Uterus (tissue), 4 donors: ENCODE results near the gene FBXL2. TPM values are rescaled to one million over a fixed set of nuclear protein-coding genes. Genes with fewer than 3 reads are reported as not detected.

Source experiments
- DNase-seq, 2 donors: peaks; one replicate each; pipeline ENCODE4 v3.0.0-alpha.2; 2019 to 2020
- H3K27ac ChIP-seq, 2 donors: fragments of 200-600 bp; sonication (generic); 1 replicate in 1 of 2; 2 replicates in 1 of 2; pipeline ENCODE4 v1.5.1; 2016 to 2018
- H3K27me3 ChIP-seq, 2 donors: fragments of 200-600 bp; sonication (generic); one replicate each; pipeline ENCODE4 v1.5.1; 2018 to 2019; ENCODE audit warnings: control low read depth in 1 of 2
- H3K36me3 ChIP-seq, 2 donors: fragments of 200-600 bp; sonication (generic); one replicate each; pipeline ENCODE4 v1.5.1; 2019; ENCODE audit warnings: control low read depth in 1 of 2
- H3K4me1 ChIP-seq, 2 donors: fragments of 200-600 bp; sonication (generic); one replicate each; pipeline ENCODE4 v1.5.1; 2018 to 2019; ENCODE audit warnings: control low read depth in 1 of 2
- H3K4me3 ChIP-seq, 2 donors: fragments of 200-600 bp; sonication (generic); 1 replicate in 1 of 2; 2 replicates in 1 of 2; pipeline ENCODE4 v1.5.1; 2018 to 2019; ENCODE audit warnings: mild to moderate bottlenecking in 1 of 2
- H3K9me3 ChIP-seq, 2 donors: fragments of 200-600 bp; sonication (generic); one replicate each; pipeline ENCODE4 v1.5.1; 2019; ENCODE audit warnings: control low read depth in 1 of 2
- CTCF ChIP-seq, 4 experiments: fragments of 200-600 bp in 2 of 4; fragments of 450-650 bp in 2 of 4; sonication (generic) in 2 of 4; IDR thresholded peaks; one replicate each; pipeline ENCODE4 v1.5.1; 2016 to 2019; ENCODE audit warnings: antibody characterized with exemption in 4 of 4, mild to moderate bottlenecking in 2 of 4, moderate library complexity in 1 of 4
- POLR2A ChIP-seq, 2 donors: fragments of 450-650 bp; IDR thresholded peaks; one replicate each; pipeline ENCODE4 v1.6.1; 2016; ENCODE audit warnings: antibody characterized with exemption in 2 of 2, mild to moderate bottlenecking in 1 of 2, moderate library complexity in 1 of 2
- intact Hi-C: fragments of 100-400 bp; cut with DNase I; formaldehyde crosslinking; loops from one replicate; pipeline ENCODE4 v1.15.1; 2023; ENCODE audit warnings: low total_unique reads
- total RNA-seq, 4 donors: library from RNA; depleted of rRNA in 3 of 4; stranded (reverse); fragments of >200 nt in 3 of 4; gene quantifications; one replicate each; pipeline versions ENCODE4 v1.1.0 to v1.2.4, GENCODE V29; 2014 to 2023
- donor health status: DM: yes; HTN: yes; CAD: no.

Gene FBXL2
- total RNA-seq, 4 donors from 2014 or later, result 10.2 to 24.3 (median 14.1) TPM; not detected in 1

DNA sequence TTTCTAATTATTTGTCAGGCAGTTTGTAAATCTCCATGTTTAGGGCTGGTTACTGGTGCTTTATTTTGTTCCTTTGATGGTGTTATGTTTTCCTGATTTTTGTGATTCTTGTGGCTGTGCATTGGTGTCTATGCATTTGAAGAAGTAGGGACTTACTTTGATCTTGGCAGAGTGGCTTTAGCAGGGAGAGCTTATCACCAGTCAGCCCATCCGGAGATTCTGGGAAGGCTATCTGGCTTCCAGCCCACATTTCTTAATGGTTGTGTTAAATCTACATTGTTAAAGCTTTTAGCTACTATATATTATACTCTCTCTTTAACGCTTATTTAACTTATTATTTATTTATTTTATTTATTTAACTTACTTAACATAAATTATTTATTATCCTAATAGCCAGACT lies 35.1 kb downstream of the FBXL2 start:
- Histone ChIP-seq H3K4me1 (no peaks in the 10 kb centered on the region), H3K9me3 (peaks cover 0 to 14% of the 10 kb centered on the region in 2 donors), H3K27me3 (no peaks in the 10 kb centered on the region), H3K4me3 (no peak overlapping the region), H3K36me3 (no peaks in the 10 kb centered on the region), H3K27ac (no peak overlapping the region)
- intact Hi-C loops, result no loop called here
- TF ChIP-seq POLR2A (IDR thresholded peaks at IDR 0.05), result no peak
- TF ChIP-seq CTCF (IDR thresholded peaks at IDR 0.05), result no peak
- no peak for DNase-seq

GRCh38 chr3:33313331-33313730 lies 36.1 kb downstream of the FBXL2 start:
- peaks cover 0 to 14% of the 10 kb centered on the region in 2 donors for H3K9me3 ChIP-seq
- no peak for DNase-seq
- TF ChIP-seq POLR2A (IDR thresholded peaks at IDR 0.05) (no peak), CTCF (IDR thresholded peaks at IDR 0.05) (no peak)
- intact Hi-C loops, result no loop called here
- H3K4me1 ChIP-seq, result no peaks in the 10 kb centered on the region
- H3K36me3 ChIP-seq, result no peaks in the 10 kb centered on the region
- H3K4me3 ChIP-seq, result no peak overlapping the region
- H3K27ac ChIP-seq, result no peak overlapping the region
- no peaks in the 10 kb centered on the region for H3K27me3 ChIP-seq

DNA sequence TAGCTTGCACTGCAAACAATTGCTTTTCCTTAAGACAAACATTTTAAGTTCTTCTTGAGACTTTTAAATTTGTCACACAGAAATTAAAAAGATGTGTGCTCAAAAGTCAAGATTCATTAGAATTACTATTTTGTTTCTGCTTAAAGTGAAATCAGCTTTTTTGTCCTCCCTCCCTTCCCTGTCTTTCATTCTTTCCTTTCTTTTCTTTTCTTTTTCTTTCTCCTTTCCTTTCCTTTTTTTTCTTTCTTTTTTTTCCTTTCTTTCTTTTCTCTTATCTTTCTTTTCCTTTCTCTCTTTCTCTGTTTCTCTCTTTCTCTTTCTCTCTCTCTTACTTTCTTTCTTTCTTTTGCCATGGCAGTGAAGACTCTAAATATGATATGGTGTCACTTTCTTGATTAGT lies 37.8 kb downstream of the FBXL2 start:
- TF ChIP-seq POLR2A (IDR thresholded peaks at IDR 0.05), result no peak
- no peak for TF ChIP-seq CTCF (IDR thresholded peaks at IDR 0.05)
- Histone ChIP-seq H3K27ac (no peak overlapping the region), H3K9me3 (peaks cover 0 to 9% of the 10 kb centered on the region in 2 donors), H3K27me3 (no peaks in the 10 kb centered on the region), H3K36me3 (no peaks in the 10 kb centered on the region), H3K4me1 (no peaks in the 10 kb centered on the region), H3K4me3 (no peak overlapping the region)
- DNase-seq, result no peak
- intact Hi-C loops, result no loop called here

DNA sequence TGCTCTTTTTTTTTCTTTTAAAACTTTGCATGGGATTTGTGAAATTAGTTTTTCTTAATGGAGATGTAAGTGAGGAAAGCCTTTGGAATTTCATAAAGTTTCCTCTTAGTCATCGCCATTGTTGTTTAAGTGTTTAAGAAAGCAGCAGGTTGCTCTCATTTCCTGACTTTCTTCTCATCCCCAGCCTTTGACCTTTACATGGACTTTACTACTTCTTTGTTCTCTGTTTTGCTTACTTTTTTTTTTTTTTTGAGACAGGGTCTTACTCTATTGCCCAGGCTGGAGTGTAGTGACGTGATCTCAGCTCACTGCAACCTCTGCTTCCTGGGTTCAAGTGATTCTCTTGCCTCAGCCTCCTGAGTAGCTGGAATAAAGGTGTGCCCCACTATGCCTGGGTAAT lies 38.6 kb downstream of the FBXL2 start:
- H3K36me3 ChIP-seq, result no peaks in the 10 kb centered on the region
- no peaks in the 10 kb centered on the region for H3K27me3 ChIP-seq
- TF ChIP-seq CTCF (IDR thresholded peaks at IDR 0.05), result no peak
- no peak overlapping the region for H3K4me3 ChIP-seq
- H3K27ac ChIP-seq, result no peak overlapping the region
- no peaks in the 10 kb centered on the region for H3K4me1 ChIP-seq
- peaks cover 0 to 1% of the 10 kb centered on the region in 2 donors for H3K9me3 ChIP-seq
- intact Hi-C loops, result no loop called here
- no peak for DNase-seq

DNA sequence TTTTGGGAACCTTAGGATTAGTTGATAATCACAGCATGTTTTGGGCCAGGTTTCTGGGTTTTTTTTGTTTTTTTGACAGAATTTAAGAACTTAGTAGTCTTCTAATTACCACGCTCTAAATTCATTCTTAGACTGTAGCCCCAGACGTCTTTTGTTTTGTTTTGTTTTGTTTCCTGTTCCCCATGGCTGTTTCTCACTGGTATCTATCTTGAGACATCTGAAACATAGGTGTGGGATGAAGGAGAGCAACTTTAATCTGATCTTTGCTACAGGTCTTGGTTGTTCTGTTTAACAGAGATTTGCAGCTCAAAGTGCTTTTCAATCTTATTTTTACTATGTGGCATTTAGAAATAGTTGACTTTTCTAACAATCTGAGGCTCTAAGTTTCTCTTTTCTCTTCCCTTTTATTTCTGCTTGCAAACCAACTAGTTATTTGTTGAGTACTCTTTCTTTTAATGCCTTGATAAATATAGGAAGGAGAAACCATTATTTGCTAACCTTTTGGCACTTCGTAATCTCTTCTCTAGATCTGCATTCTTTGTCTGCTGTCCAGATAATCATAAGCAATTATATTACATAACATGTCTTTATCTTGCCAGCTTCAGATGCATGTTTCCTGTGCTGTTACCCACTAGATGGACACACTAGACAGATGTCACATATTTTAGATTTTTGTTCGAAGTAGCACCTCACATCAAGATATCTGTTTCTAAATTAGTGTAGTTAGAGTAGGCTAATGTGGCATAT lies 40.9 kb downstream of the FBXL2 start:
- Histone ChIP-seq H3K4me3 (no peak overlapping the region), H3K27ac (no peak overlapping the region), H3K9me3 (no peaks in the 10 kb centered on the region), H3K27me3 (no peaks in the 10 kb centered on the region), H3K4me1 (no peaks in the 10 kb centered on the region), H3K36me3 (no peaks in the 10 kb centered on the region)
- intact Hi-C loops, result no loop called here
- TF ChIP-seq POLR2A (IDR thresholded peaks at IDR 0.05), result no peak
- TF ChIP-seq CTCF (IDR thresholded peaks at IDR 0.05), result no peak
- DNase-seq, result no peak
